Activated naive CD8-positive, alpha-beta T cell (primary cell): ENCODE data around the gene AKAP1.
"Not testable (repeated sequence)": the region's sequence is repeated elsewhere in the genome, so short reads cannot be mapped to it uniquely, and the experiment has no call there.

ENCODE experiments used
- H3K27ac Mint-ChIP-seq: one replicate; pipeline ENCODE4 v1.8.0; 2021; ENCODE audit warnings: mixed read lengths
- H3K27me3 Mint-ChIP-seq: one replicate; pipeline ENCODE4 v1.8.0; 2021; ENCODE audit warnings: mixed read lengths
- H3K36me3 Mint-ChIP-seq: one replicate; pipeline ENCODE4 v1.8.0; 2021; ENCODE audit warnings: mixed read lengths
- H3K4me1 Mint-ChIP-seq: one replicate; pipeline ENCODE4 v1.8.0; 2021; ENCODE audit warnings: low read depth, mixed read lengths
- H3K4me3 Mint-ChIP-seq: one replicate; pipeline ENCODE4 v1.8.0; 2021; ENCODE audit warnings: mild to moderate bottlenecking, mixed read lengths
- H3K9me3 Mint-ChIP-seq: one replicate; pipeline ENCODE4 v1.8.0; 2021; ENCODE audit warnings: low read depth, mixed read lengths

The AKAP1 gene

DNA sequence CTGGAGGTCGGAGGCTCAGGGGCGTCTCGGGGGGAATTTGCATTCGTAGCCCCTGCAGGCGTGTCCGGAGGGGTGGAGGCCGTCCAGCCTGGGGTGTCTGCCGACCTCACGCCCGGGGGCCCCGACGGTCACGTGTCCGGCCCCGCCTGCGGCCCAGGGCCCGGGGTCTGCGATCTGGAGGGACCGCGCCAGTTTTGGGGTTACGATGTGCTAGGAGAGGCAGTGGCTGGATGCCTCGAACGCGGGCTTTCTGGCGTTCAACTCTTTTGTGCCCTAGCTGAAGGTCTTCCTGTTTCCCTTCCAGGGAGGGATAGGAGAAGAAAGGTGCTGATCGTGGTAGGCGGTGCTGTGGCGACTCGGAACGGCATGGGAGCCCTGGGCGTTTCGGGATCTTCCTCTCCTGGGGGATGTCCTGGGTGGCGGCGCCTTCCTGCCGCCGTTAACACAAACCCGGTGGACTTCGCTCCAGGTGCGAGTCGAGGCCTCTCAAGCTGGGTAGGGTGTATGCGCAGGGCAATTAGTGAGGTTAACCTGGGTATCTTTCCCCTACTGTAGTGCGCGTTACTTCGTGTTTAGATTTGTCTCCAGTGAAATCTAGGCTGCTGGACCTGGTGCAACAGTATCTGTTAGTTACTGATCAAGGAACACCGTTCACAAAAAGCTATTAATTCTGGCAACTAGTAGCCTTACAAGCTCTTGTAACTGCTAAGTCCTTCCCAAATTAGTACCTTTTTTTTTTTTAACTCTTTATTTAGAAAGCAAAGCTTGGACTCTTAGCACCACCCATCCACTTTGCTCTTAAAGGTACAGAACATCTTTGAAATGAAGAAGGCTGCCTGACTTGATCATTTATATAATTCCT lies 1.3 kb downstream of the AKAP1 start:
- peak overlapping the region; percentile 75 for H3K27ac Mint-ChIP-seq
- peaks cover 46% of the 10 kb centered on the region for H3K4me1 Mint-ChIP-seq
- H3K27me3 Mint-ChIP-seq: no peaks in the 10 kb centered on the region
- no peaks in the 10 kb centered on the region for H3K36me3 Mint-ChIP-seq
- peak overlapping the region; percentile 89 for H3K4me3 Mint-ChIP-seq
- H3K9me3 Mint-ChIP-seq: no peaks in the 10 kb centered on the region

DNA sequence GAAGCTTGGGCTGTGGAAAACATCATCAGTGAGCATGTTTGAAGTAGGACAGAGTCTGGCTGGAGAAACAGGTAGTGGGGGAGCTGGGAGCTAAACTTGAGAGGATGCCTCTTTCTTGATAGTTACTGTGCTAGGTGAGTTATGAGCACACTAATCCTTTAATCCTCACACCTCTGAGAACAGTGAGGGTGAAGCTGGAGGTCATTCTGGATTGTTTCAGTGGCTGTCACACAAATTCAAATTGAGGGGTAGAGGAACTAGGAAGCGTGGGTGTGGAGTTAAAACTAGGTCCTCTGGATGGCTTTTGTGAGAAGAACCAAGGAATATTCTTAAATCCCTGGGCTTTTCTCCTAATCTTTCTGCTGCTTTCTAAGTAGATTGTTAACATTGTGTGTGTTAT lies 3.3 kb downstream of the AKAP1 start:
- no peaks in the 10 kb centered on the region for H3K27me3 Mint-ChIP-seq
- H3K27ac Mint-ChIP-seq: no peak overlapping the region
- H3K36me3 Mint-ChIP-seq: no peaks in the 10 kb centered on the region
- H3K4me1 Mint-ChIP-seq: peaks cover 53% of the 10 kb centered on the region
- peak overlapping the region; percentile 89 for H3K4me3 Mint-ChIP-seq
- H3K9me3 Mint-ChIP-seq: no peaks in the 10 kb centered on the region

GRCh38 chr17:57089391-57089790 lies 4.3 kb downstream of the AKAP1 start:
- peaks cover 56% of the 10 kb centered on the region for H3K4me1 Mint-ChIP-seq
- no peaks in the 10 kb centered on the region for H3K9me3 Mint-ChIP-seq
- no peak overlapping the region for H3K27ac Mint-ChIP-seq
- H3K4me3 Mint-ChIP-seq: no peak overlapping the region
- H3K36me3 Mint-ChIP-seq: no peaks in the 10 kb centered on the region
- no peaks in the 10 kb centered on the region for H3K27me3 Mint-ChIP-seq

DNA sequence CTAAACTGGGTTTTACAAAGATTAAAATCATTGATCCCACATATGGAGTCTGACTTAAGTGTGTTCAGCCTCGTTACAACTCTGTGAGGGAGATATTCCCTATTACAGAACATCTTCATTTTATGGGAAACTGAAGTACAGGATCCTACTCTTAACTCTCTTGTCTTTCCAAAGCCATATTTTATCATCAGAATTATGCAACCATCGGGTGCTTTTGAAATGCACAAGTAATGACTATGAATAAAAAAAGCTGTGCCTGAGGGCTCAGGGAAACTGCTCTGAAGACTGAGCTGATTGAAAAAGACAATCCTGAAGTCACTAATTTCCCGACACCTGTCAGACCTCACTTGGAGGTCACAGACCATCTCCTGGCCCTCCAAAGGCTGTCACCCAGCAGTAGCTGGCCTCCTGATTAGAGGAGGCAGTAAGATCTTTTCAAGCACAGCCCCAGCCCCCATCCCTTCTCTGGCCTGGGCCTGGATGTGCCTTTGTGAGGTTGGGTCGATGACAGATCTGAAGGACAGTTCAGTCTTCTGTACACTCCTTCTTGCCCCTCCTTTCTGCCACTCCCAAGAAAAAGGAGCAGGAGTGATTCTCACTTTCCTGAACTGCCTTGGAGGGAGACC lies 5.6 kb downstream of the AKAP1 start:
- peaks cover 2% of the 10 kb centered on the region for H3K36me3 Mint-ChIP-seq
- no peaks in the 10 kb centered on the region for H3K9me3 Mint-ChIP-seq
- no peaks in the 10 kb centered on the region for H3K27me3 Mint-ChIP-seq
- no peak overlapping the region for H3K27ac Mint-ChIP-seq
- no peak overlapping the region for H3K4me3 Mint-ChIP-seq
- peaks cover 61% of the 10 kb centered on the region for H3K4me1 Mint-ChIP-seq

GRCh38 chr17:57091186-57091618 lies 6.2 kb downstream of the AKAP1 start:
- Mint-ChIP-seq H3K9me3 (no peaks in the 10 kb centered on the region), H3K36me3 (peaks cover 2% of the 10 kb centered on the region), H3K27ac (no peak overlapping the region), H3K4me3 (no peak overlapping the region), H3K4me1 (peaks cover 61% of the 10 kb centered on the region), H3K27me3 (no peaks in the 10 kb centered on the region)

DNA sequence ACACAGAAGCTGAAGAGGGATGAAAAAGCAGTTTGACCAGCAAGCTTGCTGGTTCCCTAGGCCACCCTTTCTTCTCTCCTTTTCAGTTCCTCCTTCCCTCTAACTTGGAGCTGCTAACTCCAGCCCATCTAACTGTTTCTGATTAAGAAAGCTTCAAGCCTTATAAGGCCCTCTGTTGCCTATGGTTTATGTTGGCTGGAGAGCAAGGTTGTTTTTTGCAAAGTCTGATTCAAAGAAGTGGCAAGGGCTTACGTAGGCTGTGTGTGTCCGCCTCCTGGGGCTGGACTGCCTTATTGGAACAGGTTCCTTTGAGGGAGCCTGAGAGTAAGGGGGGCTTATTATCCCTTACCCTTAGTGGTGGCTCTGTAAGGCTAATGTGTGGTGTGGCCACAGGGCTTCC lies 7.1 kb downstream of the AKAP1 start:
- Mint-ChIP-seq H3K4me3 (no peak overlapping the region), H3K9me3 (no peaks in the 10 kb centered on the region), H3K27me3 (no peaks in the 10 kb centered on the region), H3K27ac (no peak overlapping the region), H3K36me3 (peaks cover 2% of the 10 kb centered on the region), H3K4me1 (peaks cover 57% of the 10 kb centered on the region)

- Mint-ChIP-seq H3K4me3 (no peak overlapping the region), H3K27ac (no peak overlapping the region), H3K27me3 (no peaks in the 10 kb centered on the region), H3K36me3 (peaks cover 2% of the 10 kb centered on the region), H3K4me1 (peaks cover 54% of the 10 kb centered on the region), H3K9me3 (no peaks in the 10 kb centered on the region)
Observed at GRCh38 chr17:57092779-57093178, 7.7 kb downstream of the AKAP1 start.

DNA sequence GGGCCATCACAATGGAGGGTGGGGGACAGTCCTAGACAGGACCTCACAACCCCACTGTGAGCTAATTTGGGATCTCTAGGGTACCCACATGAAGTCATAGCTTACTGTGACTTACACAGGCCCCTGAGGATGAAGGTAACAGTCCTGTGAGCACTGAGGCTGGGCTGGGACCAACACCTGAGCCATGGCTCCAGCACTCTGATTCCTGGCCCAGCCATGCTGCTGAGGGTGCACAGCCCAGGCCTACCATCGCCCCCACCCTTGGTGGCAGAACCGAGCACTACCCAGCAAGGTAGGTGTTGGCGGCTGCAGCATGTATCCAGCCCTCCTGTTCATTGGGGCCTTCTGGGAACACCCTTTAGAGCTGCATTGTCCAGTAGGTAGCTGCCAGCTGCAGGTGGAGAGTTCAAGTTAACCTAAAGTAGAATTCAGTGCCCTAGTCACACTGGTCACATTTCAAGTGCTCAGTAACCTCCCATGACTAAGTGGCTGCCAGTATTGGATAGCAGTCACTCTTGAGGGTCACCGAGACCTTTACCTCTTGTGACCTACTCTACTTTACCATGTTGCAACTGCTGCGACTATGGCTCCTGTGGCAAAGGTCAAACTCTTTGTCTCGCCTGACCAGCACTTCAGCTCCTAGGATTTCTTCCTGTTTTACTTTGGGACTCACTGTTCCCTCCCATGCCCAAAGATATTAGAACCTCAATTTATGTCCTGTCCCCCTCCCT lies 11.6 kb downstream of the AKAP1 start:
- peaks cover 2% of the 10 kb centered on the region for H3K36me3 Mint-ChIP-seq
- no peak overlapping the region for H3K27ac Mint-ChIP-seq
- H3K4me3 Mint-ChIP-seq: no peak overlapping the region
- no peaks in the 10 kb centered on the region for H3K9me3 Mint-ChIP-seq
- no peaks in the 10 kb centered on the region for H3K27me3 Mint-ChIP-seq
- peaks cover 48% of the 10 kb centered on the region for H3K4me1 Mint-ChIP-seq

DNA sequence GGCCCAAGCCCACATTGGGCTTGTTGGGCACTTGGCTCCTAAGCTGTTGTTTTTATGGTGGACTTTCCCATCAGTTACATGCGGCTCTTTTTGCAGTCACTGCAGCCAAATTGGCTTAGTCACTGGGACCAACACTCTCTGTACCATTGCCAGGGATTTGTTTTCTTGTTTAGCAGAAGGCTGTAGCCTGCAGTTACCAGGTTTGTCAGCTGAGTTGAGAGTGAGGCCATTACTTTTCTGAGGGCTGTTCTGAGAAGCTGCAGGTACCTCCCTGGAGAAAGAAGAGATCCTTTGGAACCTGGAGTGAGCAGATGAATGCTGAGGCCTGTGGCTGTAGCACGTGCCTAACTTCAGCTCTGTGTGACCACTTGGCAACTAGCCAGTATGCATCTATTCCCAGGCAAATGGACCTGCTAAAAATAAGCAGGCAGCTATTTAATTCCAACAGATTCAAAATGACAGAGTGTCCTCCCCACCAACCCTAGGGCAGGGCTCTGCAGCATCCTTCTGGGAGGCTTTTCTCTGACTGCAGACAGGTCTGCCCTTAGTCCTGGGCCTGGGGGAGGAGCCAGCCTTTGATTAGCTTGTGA lies 12.9 kb downstream of the AKAP1 start:
- H3K4me3 Mint-ChIP-seq: no peak overlapping the region
- H3K27me3 Mint-ChIP-seq: no peaks in the 10 kb centered on the region
- H3K9me3 Mint-ChIP-seq: no peaks in the 10 kb centered on the region
- H3K36me3 Mint-ChIP-seq: peaks cover 2% of the 10 kb centered on the region
- H3K27ac Mint-ChIP-seq: no peak overlapping the region
- H3K4me1 Mint-ChIP-seq: peaks cover 45% of the 10 kb centered on the region

DNA sequence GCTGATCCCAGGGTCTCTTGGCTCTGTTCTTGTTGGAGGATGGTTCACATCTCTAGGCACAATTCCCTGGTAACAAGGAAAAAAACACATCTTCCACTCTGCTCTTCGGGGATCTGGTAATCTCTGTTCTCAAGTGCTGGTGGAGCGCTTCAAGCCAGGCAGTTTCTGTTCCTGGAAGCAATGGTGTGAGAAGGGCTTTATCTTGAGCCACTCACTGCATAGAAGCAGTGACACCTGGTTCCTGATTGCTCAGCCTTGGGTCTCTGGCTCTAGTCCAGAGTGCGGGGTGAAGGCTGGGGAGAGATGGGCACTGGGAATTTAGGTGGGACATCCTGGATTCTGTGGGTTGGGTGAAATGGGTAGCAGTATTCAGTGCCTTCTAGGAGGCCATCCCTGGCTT lies 14.1 kb downstream of the AKAP1 start:
- Mint-ChIP-seq H3K4me1 (peaks cover 42% of the 10 kb centered on the region), H3K36me3 (peaks cover 2% of the 10 kb centered on the region), H3K27ac (no peak overlapping the region), H3K9me3 (no peaks in the 10 kb centered on the region), H3K4me3 (no peak overlapping the region), H3K27me3 (no peaks in the 10 kb centered on the region)

DNA sequence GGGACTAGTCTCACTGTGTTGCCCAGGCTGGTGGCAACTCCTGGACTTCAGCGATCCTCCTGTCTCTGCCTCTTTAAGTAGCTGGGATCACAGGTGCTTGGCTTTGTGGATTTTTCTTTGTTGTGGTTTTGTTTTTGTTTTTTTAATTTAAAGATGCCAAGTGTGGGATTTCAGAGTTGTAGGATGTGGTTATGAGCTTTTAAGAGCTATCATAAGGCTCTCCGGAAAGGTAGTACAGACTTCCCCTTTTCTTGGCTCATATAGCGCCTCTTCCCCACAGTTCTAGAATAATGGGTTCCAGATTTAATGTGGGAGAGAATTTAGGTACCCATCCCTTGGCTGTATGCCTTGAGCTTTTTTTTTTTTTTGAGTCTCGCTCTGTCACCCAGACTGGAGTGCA lies 17.1 kb downstream of the AKAP1 start:
- H3K27me3 Mint-ChIP-seq: no peaks in the 10 kb centered on the region
- no peaks in the 10 kb centered on the region for H3K36me3 Mint-ChIP-seq
- H3K4me3 Mint-ChIP-seq: no peak overlapping the region
- no peak overlapping the region for H3K27ac Mint-ChIP-seq
- H3K9me3 Mint-ChIP-seq: no peaks in the 10 kb centered on the region
- H3K4me1 Mint-ChIP-seq: peaks cover 35% of the 10 kb centered on the region

- H3K36me3 Mint-ChIP-seq, H3K9me3 Mint-ChIP-seq, H3K27ac Mint-ChIP-seq, H3K27me3 Mint-ChIP-seq, H3K4me3 Mint-ChIP-seq: not testable (repeated sequence)
- H3K4me1 Mint-ChIP-seq: peaks cover 32% of the 10 kb centered on the region
Observed at GRCh38 chr17:57102660-57103059, 17.6 kb downstream of the AKAP1 start.

DNA sequence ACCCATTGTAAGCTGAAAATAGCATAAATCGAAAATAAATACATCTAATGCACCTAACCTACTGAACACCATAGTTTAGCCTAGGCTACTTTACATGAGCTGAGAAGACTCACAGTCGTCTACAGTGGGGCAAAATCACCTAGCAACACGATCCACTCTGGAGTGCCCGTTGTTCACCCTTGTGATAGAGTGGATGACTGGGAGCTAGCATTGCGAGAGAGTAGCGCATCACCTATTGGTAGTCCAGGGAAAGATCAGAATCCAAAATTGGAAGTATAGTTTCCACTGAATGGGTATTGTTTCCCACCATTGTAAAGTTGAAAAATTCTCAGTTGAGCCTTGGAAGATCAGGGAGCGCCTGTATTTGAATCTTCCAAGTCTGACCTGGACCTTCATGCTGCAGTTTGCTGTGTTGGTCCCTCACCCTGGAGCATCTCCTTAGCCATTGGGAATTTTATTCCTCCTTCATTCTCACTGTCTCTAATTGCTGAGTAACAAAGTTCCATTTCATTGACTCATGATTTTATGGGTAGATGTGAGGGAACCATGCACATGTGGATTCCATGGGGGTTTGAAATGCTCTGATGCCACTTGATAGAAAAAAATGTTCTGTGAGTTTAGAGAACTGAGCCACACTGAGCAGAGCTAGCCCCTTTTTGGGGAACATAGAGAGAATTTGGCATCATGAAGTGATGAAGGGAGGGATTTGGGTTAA lies 19.6 kb downstream of the AKAP1 start:
- Mint-ChIP-seq H3K9me3 (no peaks in the 10 kb centered on the region), H3K4me3 (no peak overlapping the region), H3K27ac (no peak overlapping the region), H3K27me3 (no peaks in the 10 kb centered on the region), H3K36me3 (no peaks in the 10 kb centered on the region), H3K4me1 (peaks cover 19% of the 10 kb centered on the region)

- Mint-ChIP-seq H3K4me3 (no peak overlapping the region), H3K27ac (no peak overlapping the region), H3K9me3 (no peaks in the 10 kb centered on the region), H3K27me3 (no peaks in the 10 kb centered on the region), H3K4me1 (peaks cover 16% of the 10 kb centered on the region), H3K36me3 (no peaks in the 10 kb centered on the region)
Observed at GRCh38 chr17:57105591-57105990, 20.5 kb downstream of the AKAP1 start.
